Measurements from ENCODE around the gene PLPP4.
"Not testable (repeated sequence)": the region's sequence is repeated elsewhere in the genome, so short reads cannot be mapped to it uniquely, and the experiment has no call there.

Gene PLPP4

DNA sequence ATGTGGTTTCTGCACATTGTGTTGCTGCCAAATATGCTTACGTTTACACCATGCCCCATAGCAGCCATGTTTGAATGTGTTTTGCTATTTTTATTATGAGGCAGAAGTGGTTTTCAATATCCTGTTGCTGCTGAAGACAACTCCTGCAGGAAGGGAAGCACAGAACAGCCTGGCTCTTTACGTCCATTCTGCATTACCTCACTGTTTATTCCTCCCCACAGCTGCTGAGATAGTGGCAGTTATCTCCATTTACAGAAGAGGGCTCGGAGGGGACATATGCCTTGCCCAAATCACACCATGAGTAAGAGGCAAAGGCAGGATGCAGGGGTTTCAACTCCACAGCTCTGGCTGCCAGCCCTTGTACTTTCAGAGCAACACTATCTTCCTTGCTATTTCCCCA, 35.3 kb downstream of the PLPP4 start:
- no peak for DNase-seq

DNA sequence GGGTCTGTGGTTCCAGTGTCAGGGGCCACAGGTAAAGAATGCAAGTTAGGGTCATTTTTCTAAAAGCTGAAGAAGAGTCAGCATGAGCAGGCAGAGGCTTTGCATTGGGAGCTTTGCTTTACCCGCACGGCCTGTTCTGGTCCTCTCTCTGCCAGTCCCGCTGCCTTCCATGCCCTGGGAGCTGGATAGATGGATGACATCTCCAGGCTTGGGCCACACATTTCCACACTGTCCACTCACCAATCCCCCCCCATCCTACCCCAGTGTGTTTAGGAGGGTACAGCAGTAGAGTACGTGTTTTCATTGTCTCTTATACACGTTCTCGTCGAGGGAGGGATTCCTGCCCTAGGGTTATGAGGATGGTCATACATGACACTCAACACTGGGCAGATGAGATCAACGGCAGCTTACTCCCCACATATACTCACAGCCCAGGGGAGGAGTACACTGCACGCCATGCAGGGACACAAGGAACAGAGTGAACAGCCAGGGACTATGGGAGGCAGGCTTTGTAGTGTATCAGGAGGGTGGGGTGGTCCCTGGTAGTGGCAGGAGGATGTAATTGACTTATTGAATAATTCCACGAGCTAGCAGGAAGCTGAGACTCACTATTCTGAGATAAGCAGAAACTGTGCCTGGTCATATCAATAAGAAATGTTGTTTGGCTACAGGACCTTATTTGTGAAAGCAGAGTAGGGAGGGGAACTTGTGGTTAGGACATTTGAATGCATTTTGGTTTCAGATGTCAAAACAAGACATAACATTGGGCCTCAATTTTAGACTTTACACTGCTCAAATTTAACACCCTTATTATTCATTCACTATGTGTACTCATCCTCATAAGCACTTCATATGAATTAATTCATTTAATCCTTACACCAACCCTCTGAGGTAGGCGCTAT, 36.6 kb downstream of the PLPP4 start:
- DNase-seq = no peak

DNA sequence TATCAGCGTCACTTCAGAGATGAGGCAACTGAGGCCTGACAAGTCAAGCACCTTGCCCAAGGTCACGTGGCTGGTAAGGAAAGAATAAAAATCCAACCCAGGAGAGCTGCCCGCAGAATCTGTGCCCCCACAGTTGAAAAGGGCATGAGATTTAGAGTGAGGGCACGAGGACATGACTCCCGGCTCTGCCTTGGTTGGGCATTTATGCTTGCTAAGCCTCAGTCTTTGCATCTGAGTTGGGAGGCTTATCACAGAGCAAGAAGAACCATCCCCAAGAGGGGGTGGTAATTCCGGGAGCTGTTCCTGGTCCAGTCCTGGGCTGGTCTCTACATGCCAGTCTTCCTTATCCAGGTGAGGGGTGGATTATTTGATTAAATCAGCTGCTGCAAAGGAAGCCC, 37.3 kb downstream of the PLPP4 start:
- no peak for DNase-seq

- no peak for DNase-seq
These were observed 38.4 kb downstream of the PLPP4 start for GRCh38 chr10:120495226-120496009.

GRCh38 chr10:120499883-120500282, 42.9 kb downstream of the PLPP4 start:
- DNase-seq = no peak

GRCh38 chr10:120503689-120504088, 46.7 kb downstream of the PLPP4 start:
- no peak for DNase-seq

GRCh38 chr10:120504227-120504626, 47.2 kb downstream of the PLPP4 start:
- not testable (repeated sequence) for DNase-seq

DNA sequence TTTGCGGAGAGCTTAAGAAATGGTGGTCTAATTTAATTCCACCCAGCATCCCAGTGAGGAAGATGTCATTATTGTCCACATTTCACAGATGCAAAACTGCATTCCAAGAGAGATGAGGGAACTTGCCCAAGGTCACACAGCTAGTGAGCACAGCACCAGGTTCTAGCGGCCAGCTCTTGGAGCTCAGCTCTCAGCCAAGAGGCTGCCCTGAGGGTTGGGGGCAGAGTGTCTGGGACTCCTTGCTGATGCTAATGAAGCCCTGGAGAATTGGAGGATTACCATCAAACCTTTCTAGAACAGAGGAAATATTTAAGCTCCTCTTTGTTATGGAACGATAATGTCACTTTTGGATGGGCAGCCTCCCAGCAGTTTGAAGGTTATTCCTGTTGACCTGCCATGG, 48.0 kb downstream of the PLPP4 start:
- DNase-seq = no peak

DNA sequence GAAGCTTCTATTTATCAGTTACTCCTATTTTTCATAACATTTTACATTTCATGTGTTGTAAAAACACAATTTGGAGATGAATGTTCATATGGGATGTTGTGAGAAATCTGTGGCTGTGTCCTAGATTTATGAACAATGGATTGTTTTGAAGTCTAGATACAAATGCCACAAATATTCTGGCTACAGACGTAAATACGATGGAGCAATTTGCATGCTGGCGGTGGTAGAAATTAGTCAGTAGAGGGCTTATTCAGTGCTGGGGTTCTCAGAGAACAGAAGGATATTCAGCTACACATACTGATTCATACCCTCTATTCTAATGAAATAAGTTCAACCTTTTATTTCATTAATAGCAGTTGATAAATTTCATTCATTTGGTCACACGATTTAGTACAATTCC, 48.8 kb downstream of the PLPP4 start:
- DNase-seq = no peak

- no peak for DNase-seq
These were observed 49.6 kb downstream of the PLPP4 start for GRCh38 chr10:120506674-120507073.

- no peak for DNase-seq
These were observed 50.1 kb downstream of the PLPP4 start for GRCh38 chr10:120507175-120507574.

GRCh38 chr10:120507651-120508050, 50.6 kb downstream of the PLPP4 start:
- DNase-seq = no peak

DNA sequence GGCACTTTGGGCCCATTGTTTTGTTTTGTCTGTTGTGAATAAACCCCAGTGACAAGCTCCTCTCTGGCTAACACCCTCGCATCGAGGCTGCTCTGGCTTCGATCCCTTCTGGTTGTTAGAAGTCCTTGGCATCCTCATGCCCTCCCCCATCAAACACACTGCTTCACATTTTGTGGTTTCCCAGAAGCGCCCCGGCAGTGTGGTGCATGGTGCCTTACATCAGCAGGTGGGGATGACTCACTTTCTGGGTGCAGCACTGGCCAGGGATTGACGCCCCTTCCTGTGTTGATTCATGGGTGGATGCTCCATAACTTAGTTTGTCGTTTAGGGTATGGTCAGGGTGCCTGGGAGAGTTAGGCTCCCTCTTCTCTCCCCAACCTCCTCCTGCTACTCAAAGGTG, 51.4 kb downstream of the PLPP4 start:
- peak; percentile 36 for DNase-seq

GRCh38 chr10:120508966-120509365, 51.9 kb downstream of the PLPP4 start:
- no peak for DNase-seq

DNA sequence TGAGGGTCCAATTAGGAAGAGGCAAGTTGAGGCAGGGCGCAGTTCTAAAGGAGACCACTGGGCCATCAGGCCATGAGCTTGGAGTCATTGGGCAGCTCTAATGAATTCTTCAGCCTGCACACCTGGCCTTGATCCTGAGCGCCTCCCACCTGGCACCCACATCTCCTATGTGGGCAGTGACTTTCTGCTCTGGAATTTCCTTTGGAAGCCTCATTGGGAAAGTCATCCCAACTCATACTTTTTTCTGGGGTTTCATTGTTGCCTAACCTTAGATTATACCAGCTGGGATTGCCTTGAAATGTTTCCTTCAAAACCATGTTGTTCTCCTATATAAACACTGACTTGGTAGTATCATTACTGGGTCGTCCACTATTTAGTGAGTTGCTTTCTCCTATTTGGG, 54.1 kb downstream of the PLPP4 start:
- DNase-seq = no peak

DNA sequence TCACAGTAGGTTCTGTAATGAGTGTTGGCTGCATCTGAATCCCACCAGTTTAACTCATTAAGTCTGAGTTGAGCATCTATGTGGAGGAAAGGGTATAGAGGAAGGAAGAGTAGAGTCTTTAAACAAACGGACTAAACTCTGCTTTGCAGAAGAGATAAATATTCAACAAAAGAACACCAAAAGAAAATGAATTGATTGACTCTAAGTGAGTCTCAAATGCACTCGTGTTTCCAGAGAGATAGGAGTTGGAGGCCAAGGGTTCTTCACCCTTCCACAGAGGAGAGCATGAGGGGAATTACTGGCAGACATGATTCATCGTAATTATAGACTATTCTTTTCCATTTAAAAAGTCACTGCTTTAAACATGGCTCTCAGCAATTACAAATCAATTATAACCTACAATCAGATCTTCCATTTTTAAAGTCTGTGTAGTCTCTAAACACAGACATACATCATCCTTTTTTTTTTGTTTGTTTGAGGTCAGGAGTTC, 56.3 kb downstream of the PLPP4 start:
- no peak for DNase-seq

GRCh38 chr10:120514035-120514620, 57.1 kb downstream of the PLPP4 start:
- peak; percentile 15 for DNase-seq

DNA sequence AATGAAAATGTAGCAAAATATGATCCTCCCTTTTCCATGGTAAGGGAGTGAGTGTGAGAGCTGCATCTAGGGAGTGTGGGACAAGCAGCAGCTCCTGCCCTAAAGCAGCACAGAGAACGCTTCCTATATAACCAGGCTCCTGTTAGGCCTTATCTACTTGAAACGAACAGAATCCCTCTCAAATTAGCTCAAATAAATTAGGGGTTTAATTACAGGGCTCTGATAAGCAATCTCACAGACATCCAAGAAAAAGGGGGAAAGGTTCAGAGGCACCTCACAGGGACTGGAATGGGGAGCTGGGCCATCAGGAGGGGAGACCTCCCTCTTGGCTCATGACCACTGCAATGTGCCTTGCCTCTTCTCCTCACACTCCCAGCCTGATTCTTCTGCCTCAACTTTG, 57.9 kb downstream of the PLPP4 start:
- no peak for DNase-seq

- DNase-seq = no peak
These were observed 58.7 kb downstream of the PLPP4 start for GRCh38 chr10:120515741-120516140.

- no peak for DNase-seq
These were observed 59.4 kb downstream of the PLPP4 start for GRCh38 chr10:120516426-120516825.

GRCh38 chr10:120517196-120517595, 60.2 kb downstream of the PLPP4 start:
- no peak for DNase-seq

DNA sequence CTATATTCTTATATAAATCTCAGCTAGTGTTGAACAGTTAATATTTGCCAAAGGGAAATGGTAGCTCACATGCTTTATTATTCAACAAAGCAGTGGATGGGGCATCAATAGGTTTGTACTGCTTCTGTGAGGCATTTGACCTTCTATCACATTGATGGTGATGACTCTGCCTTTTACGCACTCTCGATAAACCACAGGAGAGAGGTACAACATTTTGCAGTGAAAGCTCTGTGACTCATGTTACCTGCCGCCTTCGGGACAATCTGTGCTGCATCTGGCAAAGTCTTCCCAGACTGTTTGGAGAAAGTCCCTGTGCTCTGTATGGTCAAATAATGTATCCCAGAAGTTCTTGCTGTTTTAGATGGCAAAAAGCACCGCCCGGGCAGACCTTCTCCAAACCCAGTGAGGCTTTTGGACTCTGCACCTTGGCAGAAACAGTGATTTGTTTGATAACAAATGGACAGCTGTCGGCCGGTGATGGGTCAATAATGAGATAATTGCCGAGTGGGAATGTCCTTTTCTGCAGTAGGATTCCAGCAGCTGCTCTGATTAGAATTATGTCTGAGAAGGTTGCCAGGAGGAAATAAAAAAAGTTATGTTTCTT, 61.0 kb downstream of the PLPP4 start:
- DNase-seq = no peak

GRCh38 chr10:120521880-120522279, 64.9 kb downstream of the PLPP4 start:
- no peak for DNase-seq

All from activated CD4-positive, alpha-beta T cell treated with anti-CD3 and anti-CD28 coated beads, Interleukin-2, amount 50 U/mL, for 16 hours (primary cell).